Measurements from ENCODE around the gene UBE2Z.

DNA sequence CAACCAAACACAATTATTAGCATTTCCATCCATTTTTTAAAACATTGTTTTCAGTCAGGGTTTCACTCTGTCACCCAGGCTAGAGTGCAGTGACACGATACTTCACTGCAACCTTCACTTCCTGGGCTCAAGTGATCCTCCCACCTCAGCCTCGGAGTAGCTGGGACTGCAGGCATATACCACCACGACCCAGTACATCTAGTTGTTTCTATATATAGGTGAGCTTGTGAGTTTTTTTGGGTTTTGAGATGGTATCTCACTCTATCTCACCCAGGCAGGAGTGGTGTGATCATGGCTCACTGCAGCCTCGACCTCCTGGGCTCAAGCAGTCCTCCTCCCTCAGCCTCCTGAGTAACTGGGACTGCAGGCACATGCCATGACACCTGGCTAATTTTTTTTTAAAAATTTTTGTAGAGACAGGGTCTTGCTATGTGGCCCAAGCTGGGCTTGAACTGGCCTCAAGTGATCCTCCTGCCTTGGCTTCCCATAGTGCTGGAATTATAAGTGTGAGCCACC lies 37.1 kb upstream of the UBE2Z start:
- no peak for TF ChIP-seq EZH2 (IDR thresholded peaks at IDR 0.05; ENCODE audit: borderline replicate concordance, insufficient read depth, low read depth, low read length, poor library complexity, severe bottlenecking)
- TF ChIP-seq, protein P1, sequence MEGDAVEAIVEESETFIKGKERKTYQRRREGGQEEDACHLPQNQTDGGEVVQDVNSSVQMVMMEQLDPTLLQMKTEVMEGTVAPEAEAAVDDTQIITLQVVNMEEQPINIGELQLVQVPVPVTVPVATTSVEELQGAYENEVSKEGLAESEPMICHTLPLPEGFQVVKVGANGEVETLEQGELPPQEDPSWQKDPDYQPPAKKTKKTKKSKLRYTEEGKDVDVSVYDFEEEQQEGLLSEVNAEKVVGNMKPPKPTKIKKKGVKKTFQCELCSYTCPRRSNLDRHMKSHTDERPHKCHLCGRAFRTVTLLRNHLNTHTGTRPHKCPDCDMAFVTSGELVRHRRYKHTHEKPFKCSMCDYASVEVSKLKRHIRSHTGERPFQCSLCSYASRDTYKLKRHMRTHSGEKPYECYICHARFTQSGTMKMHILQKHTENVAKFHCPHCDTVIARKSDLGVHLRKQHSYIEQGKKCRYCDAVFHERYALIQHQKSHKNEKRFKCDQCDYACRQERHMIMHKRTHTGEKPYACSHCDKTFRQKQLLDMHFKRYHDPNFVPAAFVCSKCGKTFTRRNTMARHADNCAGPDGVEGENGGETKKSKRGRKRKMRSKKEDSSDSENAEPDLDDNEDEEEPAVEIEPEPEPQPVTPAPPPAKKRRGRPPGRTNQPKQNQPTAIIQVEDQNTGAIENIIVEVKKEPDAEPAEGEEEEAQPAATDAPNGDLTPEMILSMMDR (IDR thresholded peaks at IDR 0.05): no peak

Measured in B cell (primary cell).